K562 (cell line): ENCODE measurements around the gene NALF2. TPM values are rescaled to one million over a fixed set of nuclear protein-coding genes. Genes with fewer than 3 reads are reported as not detected.

Source experiments
- ATAC-seq: fragments of 200-7000 bp; cut with Tn5 transposase; 3 replicates; pipeline ENCODE4 v1.9.1; 2020; ENCODE audit warnings: moderate library complexity
- BruUV-seq: library from RNA; stranded (reverse); fragments of 400-500 nt; replicated peaks from 2 replicates; lab custom pipeline; 2021; lab: Mats Ljungman, UMichigan
- CTCF ChIA-PET: fragments of 300-600 bp; formaldehyde crosslinking; extraction: SDS; loops from one replicate; lab custom pipeline; 2021; ENCODE audit warnings: low intra/inter-chr PET ratio; lab: Yijun Ruan, JAX
- POLR2A ChIA-PET: fragments of 300-600, 350-650 bp; sonication (Branson Sonifier 250); formaldehyde crosslinking; extraction: SDS; loops from one replicate; lab custom pipeline; 2021; ENCODE audit warnings: antibody characterized with exemption, inconsistent platforms; lab: Yijun Ruan, JAX
- DNase-seq, 4 experiments: peaks; one replicate each; pipeline versions ENCODE4 v3.0.0 to v3.0.0-alpha.2; 2011 to 2018; ENCODE audit warnings: low spot score in 3 of 4, mixed read lengths in 3 of 4; ENCODE audit errors: extremely low read depth in 1 of 4
- FAIRE-seq: peaks from 2 replicates; lab custom pipeline; 2011; peaks lifted over from hg19 to GRCh38; lab: Jason Lieb, UNC
- H2AFZ ChIP-seq: 2 replicates; pipeline ENCODE4 v1.6.0; 2011; ENCODE audit warnings: low read depth, low read length, control low read depth, inconsistent platforms
- H3K27ac ChIP-seq: fragments of 200-600 bp; 3 replicates; pipeline ENCODE4 v1.8.0; 2011; ENCODE audit warnings: low read depth, mild to moderate bottlenecking, control low read depth, inconsistent platforms, low read length, moderate library complexity, mixed read lengths; ENCODE audit errors: extremely low read depth
- H3K27me3 ChIP-seq, 2 experiments: fragments of 300-600 bp in 1 of 2; 2 replicates in 1 of 2; 3 replicates in 1 of 2; pipeline versions ENCODE4 v1.6.0 to v1.8.0; 2011; ENCODE audit warnings: inconsistent platforms in 2 of 2, low read length in 2 of 2, mild to moderate bottlenecking in 1 of 2, mixed read lengths in 1 of 2, moderate library complexity in 1 of 2; ENCODE audit not compliant: control insufficient read depth in 2 of 2, insufficient read depth in 2 of 2
- H3K36me3 ChIP-seq: fragments of 300-600 bp; 3 replicates; pipeline ENCODE4 v1.8.0; 2011; ENCODE audit warnings: mild to moderate bottlenecking, low read length, inconsistent platforms; ENCODE audit not compliant: control insufficient read depth, insufficient read depth
- H3K4me1 ChIP-seq, 2 experiments: fragments of 200-600 bp in 1 of 2; replicated peaks in 1 of 2; 2 replicates in 1 of 2; 3 replicates in 1 of 2; pipeline versions ENCODE4 v1.5.1 to v1.8.0; 2011; ENCODE audit warnings: inconsistent platforms in 2 of 2, low read length in 2 of 2, mild to moderate bottlenecking in 1 of 2, mixed read lengths in 1 of 2, moderate library complexity in 1 of 2; ENCODE audit not compliant: control insufficient read depth in 2 of 2, insufficient read depth in 2 of 2
- H3K4me2 ChIP-seq: 2 replicates; pipeline ENCODE4 v1.6.1; 2011; ENCODE audit warnings: low read length, control low read depth, inconsistent platforms, mixed read lengths; ENCODE audit not compliant: insufficient read depth
- H3K4me3 ChIP-seq: fragments of 200-600 bp; sonication (generic), shearing (Covaris generic); 2 replicates; pipeline ENCODE4 v1.5.1; 2016; ENCODE audit warnings: control low read depth, inconsistent platforms
- H3K79me2 ChIP-seq: fragments of 200-600 bp; 3 replicates; pipeline ENCODE4 v1.8.0; 2011; ENCODE audit warnings: low read length, inconsistent platforms; ENCODE audit not compliant: control insufficient read depth, insufficient read depth
- H3K9ac ChIP-seq, 2 experiments: 2 replicates each; pipeline versions ENCODE4 v1.6.0 to v1.6.1; 2011; ENCODE audit warnings: low read depth in 2 of 2, low read length in 2 of 2, control low read depth in 1 of 2, inconsistent platforms in 1 of 2, mild to moderate bottlenecking in 1 of 2, mixed read lengths in 1 of 2; ENCODE audit not compliant: insufficient read depth in 1 of 2
- H3K9me1 ChIP-seq: one replicate; pipeline ENCODE4 v1.6.0; 2011; ENCODE audit warnings: inconsistent platforms, mild to moderate bottlenecking, low read length, moderate library complexity; ENCODE audit not compliant: control insufficient read depth, insufficient read depth
- H3K9me3 ChIP-seq: replicated peaks from 2 replicates; pipeline ENCODE4 v1.5.1; 2011; ENCODE audit warnings: low read depth, low read length, inconsistent platforms; ENCODE audit not compliant: control insufficient read depth, insufficient read depth
- H4K20me1 ChIP-seq: replicated peaks from 2 replicates; pipeline ENCODE4 v1.6.1; 2011; ENCODE audit warnings: low read length, inconsistent platforms, mixed read lengths; ENCODE audit not compliant: control insufficient read depth, insufficient read depth
- NRF1 ChIP-seq, 2 experiments: fragments of 450-650 bp; IDR thresholded peaks in 1 of 2; conservative IDR thresholded peaks in 1 of 2; 2 replicates each; pipeline ENCODE4 v1.6.1; 2014; ENCODE audit warnings: mild to moderate bottlenecking in 2 of 2
- RAD21 ChIP-seq, 2 experiments: fragments of 250-450 bp in 1 of 2; fragments of 450-650 bp in 1 of 2; sonication (Bioruptor Pico) in 1 of 2; formaldehyde crosslinking in 1 of 2; IDR thresholded peaks in 1 of 2; conservative IDR thresholded peaks in 1 of 2; 2 replicates each; pipeline versions ENCODE4 v1.4.0 to v1.8.0; 2020 to 2022; ENCODE audit warnings: mild to moderate bottlenecking in 2 of 2, moderate library complexity in 1 of 2
- RBFOX2 ChIP-seq: fragments of 200-400 bp; formaldehyde crosslinking; IDR thresholded peaks from 2 replicates; pipeline ENCODE4 v1.6.1; 2017; ENCODE audit warnings: low read depth, mild to moderate bottlenecking, low read length, moderate library complexity
- WGBS: fragments of 100-300 bp; shearing (Covaris generic); methylation state at CpG from one replicate; pipeline ENCODE4 v1.1.6; 2016; ENCODE audit warnings: low coverage, mixed read lengths; ENCODE audit not compliant: insufficient coverage; ENCODE audit errors: missing lambda C conversion rate; 5-methylcytosine and 5-hydroxymethylcytosine counted together
- in situ Hi-C: fragments of 300-500 bp; cut with MboI; formaldehyde crosslinking; loops from 4 replicates; pipeline ENCODE4 v1.15.0; 2018; ENCODE audit warnings: inconsistent platforms, mixed read lengths
- intact Hi-C: fragments of 100-400 bp; cut with micrococcal nuclease; formaldehyde crosslinking; loops from 2 replicates; pipeline ENCODE4 v1.14.2; 2022
- polyA plus RNA-seq, 8 experiments: library from polyadenylated mRNA; depleted of rRNA in 4 of 8; stranded (reverse) in 5 of 8; unstranded in 3 of 8; fragments of >200 nt; fragmentation: Nextera tagmentation in 2 of 8; fragmentation: Illumina TruSeq in 1 of 8; extraction: Ambion mirVana in 2 of 8; extraction: Trizol in 1 of 8; gene quantifications; 2 replicates each; pipeline versions ENCODE4 v1.2.1 to v1.2.3, GENCODE V29; 2011 to 2014; ENCODE audit warnings: inconsistent platforms in 1 of 8, missing spikeins in 1 of 8
- total RNA-seq, 7 experiments: library from RNA; depleted of rRNA in 6 of 7; stranded (reverse); fragments of >200 nt in 6 of 7; fragmentation: Illumina TruSeq in 2 of 7; extraction: Trizol in 2 of 7; gene quantifications; 2 replicates each; pipeline versions ENCODE4 v1.2.1 to v1.2.3, GENCODE V29; 2011 to 2021; ENCODE audit warnings: low replicate concordance in 1 of 7
- TF ChIP-seq, protein P1 (sequence below): IDR thresholded peaks from 2 replicates; pipeline ENCODE4 v1.6.1; 2011; ENCODE audit warnings: borderline replicate concordance, low read depth, mild to moderate bottlenecking, moderate library complexity, low read length; ENCODE audit not compliant: insufficient read depth, poor library complexity, severe bottlenecking
- TF ChIP-seq, protein P2 (sequence below), 2 experiments: fragments of 450-650 bp; formaldehyde crosslinking in 1 of 2; IDR thresholded peaks; 2 replicates each; pipeline versions ENCODE4 v1.4.0 to v1.6.1; 2014 to 2020; ENCODE audit warnings: mild to moderate bottlenecking in 2 of 2, borderline replicate concordance in 1 of 2, low read depth in 1 of 2
- TF ChIP-seq, protein P3 (sequence below), 3 experiments: IDR thresholded peaks in 2 of 3; conservative IDR thresholded peaks in 1 of 3; 2 replicates each; pipeline ENCODE4 v1.5.1; 2011 to 2012; ENCODE audit warnings: low read length in 3 of 3, mild to moderate bottlenecking in 3 of 3, control low read depth in 2 of 3, improper control_type of control experiment in 1 of 3, inconsistent platforms in 1 of 3, low read depth in 1 of 3, mixed read lengths in 1 of 3, moderate library complexity in 1 of 3; ENCODE audit not compliant: insufficient read depth in 2 of 3

NALF2 gene
- total and polyA plus RNA-seq, 9 of the 15 experiments (the other 6 are each of a cell fraction or from before 2014, with no cell fraction given): not detected

DNA sequence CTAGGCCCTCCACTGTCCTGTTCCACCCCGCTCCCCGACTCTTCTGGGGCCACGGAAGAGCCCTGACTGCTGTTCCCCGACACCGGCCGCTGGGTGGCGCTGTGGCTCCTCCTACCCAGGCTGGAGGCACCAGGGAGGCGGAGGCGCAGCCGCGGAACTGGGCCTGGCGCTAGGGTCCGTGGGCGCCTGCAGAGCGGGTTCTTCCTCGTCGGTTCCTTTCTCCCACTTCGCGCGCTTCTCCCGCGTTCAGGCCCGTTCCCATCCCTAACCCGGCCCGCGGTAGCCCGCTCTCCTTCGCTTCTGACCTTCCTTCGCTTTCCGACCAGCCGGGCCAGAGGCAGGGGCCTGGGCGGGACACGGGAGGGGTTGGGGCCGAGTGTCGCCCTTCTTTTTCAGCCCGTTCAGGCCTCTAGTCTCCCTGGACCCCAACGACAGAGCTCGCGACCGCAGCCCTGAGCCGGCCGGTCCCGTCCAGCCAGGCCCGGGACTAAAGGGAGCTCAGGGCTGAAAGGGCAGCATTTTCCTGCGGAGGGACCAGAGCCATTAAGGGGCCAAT is 34.3 kb downstream of the NALF2 start:
- H3K4me3 ChIP-seq: no peak overlapping the region
- no TSS peak for BruUV-seq
- in situ Hi-C loops: loop anchor here (25.0 kb wide), 1 partner anchor 499 kb away; the partner anchor contains the start of gene AWAT2
- TF ChIP-seq, protein P1, sequence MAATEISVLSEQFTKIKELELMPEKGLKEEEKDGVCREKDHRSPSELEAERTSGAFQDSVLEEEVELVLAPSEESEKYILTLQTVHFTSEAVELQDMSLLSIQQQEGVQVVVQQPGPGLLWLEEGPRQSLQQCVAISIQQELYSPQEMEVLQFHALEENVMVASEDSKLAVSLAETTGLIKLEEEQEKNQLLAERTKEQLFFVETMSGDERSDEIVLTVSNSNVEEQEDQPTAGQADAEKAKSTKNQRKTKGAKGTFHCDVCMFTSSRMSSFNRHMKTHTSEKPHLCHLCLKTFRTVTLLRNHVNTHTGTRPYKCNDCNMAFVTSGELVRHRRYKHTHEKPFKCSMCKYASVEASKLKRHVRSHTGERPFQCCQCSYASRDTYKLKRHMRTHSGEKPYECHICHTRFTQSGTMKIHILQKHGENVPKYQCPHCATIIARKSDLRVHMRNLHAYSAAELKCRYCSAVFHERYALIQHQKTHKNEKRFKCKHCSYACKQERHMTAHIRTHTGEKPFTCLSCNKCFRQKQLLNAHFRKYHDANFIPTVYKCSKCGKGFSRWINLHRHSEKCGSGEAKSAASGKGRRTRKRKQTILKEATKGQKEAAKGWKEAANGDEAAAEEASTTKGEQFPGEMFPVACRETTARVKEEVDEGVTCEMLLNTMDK: peak; percentile 20
- TF ChIP-seq RAD21 (CRISPR knock-in tag; conservative IDR thresholded peaks at IDR 0.05 in 1 of 2, IDR thresholded peaks at IDR 0.05 in 1 of 2): peak; percentile 61 to 71
- TF ChIP-seq, protein P2, sequence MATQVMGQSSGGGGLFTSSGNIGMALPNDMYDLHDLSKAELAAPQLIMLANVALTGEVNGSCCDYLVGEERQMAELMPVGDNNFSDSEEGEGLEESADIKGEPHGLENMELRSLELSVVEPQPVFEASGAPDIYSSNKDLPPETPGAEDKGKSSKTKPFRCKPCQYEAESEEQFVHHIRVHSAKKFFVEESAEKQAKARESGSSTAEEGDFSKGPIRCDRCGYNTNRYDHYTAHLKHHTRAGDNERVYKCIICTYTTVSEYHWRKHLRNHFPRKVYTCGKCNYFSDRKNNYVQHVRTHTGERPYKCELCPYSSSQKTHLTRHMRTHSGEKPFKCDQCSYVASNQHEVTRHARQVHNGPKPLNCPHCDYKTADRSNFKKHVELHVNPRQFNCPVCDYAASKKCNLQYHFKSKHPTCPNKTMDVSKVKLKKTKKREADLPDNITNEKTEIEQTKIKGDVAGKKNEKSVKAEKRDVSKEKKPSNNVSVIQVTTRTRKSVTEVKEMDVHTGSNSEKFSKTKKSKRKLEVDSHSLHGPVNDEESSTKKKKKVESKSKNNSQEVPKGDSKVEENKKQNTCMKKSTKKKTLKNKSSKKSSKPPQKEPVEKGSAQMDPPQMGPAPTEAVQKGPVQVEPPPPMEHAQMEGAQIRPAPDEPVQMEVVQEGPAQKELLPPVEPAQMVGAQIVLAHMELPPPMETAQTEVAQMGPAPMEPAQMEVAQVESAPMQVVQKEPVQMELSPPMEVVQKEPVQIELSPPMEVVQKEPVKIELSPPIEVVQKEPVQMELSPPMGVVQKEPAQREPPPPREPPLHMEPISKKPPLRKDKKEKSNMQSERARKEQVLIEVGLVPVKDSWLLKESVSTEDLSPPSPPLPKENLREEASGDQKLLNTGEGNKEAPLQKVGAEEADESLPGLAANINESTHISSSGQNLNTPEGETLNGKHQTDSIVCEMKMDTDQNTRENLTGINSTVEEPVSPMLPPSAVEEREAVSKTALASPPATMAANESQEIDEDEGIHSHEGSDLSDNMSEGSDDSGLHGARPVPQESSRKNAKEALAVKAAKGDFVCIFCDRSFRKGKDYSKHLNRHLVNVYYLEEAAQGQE (IDR thresholded peaks at IDR 0.05; ENCODE audit: borderline replicate concordance): peak; percentile 63
- TF ChIP-seq, protein P2 (CRISPR knock-in tag; IDR thresholded peaks at IDR 0.05; ENCODE audit: low read depth): no peak
- TF ChIP-seq, protein P3, sequence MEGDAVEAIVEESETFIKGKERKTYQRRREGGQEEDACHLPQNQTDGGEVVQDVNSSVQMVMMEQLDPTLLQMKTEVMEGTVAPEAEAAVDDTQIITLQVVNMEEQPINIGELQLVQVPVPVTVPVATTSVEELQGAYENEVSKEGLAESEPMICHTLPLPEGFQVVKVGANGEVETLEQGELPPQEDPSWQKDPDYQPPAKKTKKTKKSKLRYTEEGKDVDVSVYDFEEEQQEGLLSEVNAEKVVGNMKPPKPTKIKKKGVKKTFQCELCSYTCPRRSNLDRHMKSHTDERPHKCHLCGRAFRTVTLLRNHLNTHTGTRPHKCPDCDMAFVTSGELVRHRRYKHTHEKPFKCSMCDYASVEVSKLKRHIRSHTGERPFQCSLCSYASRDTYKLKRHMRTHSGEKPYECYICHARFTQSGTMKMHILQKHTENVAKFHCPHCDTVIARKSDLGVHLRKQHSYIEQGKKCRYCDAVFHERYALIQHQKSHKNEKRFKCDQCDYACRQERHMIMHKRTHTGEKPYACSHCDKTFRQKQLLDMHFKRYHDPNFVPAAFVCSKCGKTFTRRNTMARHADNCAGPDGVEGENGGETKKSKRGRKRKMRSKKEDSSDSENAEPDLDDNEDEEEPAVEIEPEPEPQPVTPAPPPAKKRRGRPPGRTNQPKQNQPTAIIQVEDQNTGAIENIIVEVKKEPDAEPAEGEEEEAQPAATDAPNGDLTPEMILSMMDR (IDR thresholded peaks at IDR 0.05 in 2 of 3, conservative IDR thresholded peaks at IDR 0.05 in 1 of 3; ENCODE audit: insufficient read depth in 2 of 3, low read depth in 1 of 3, low read length in 3 of 3): peak; percentile 69 to 84 (median 74)
- TF ChIP-seq NRF1 (conservative IDR thresholded peaks at IDR 0.05 in 1 of 2, IDR thresholded peaks at IDR 0.05 in 1 of 2): peak in 1 of 2 experiments; percentile 38; a peak in 1 of 4 replicates
- TF ChIP-seq RBFOX2: no peak

More for the DNA sequence above, 34.3 kb downstream of the NALF2 start:
- Histone ChIP-seq H2AFZ (peak overlapping the region; percentile 54), H4K20me1 (no peaks in the 10 kb centered on the region), H3K36me3 (no peaks in the 10 kb centered on the region), H3K9ac (no peak overlapping the region), H3K27ac (no peak overlapping the region), H3K4me1 (peaks cover 0 to 7% of the 10 kb centered on the region in 2 experiments; a peak in 2 of 5 replicates), H3K27me3 (peaks cover 0 to 4% of the 10 kb centered on the region in 2 experiments; a peak in 1 of 5 replicates), H3K4me2 (peak overlapping the region; percentile 46; the same call in 1 of the 2 replicates), H3K79me2 (no peaks in the 10 kb centered on the region), H3K9me1 (no peaks in the 10 kb centered on the region), H3K9me3 (no peaks in the 10 kb centered on the region)
- ChIA-PET CTCF (interaction anchor here (0.6 to 1.1 kb wide), 3 partner anchors 81 to 559 kb away, joined by 3 to 5 read pairs (median 5); no protein-coding TSS in a partner anchor), POLR2A (interaction anchor here (0.7 kb wide), 1 partner anchor 130 kb away, joined by 3 read pairs; no protein-coding TSS in a partner anchor)
- no peak for FAIRE-seq
- ATAC-seq: peak; percentile 100
- intact Hi-C loops: loop anchor here (1.0 kb wide), 3 partner anchors 80 to 558 kb away; no protein-coding TSS in a partner anchor
- peak; percentile 63 to 77 (median 76) for DNase-seq
- 5% methylated on average over 30 of the region's 45 CpGs for whole genome bisulfite sequencing
